GM12878 (cell line): ENCODE measurements around the gene GSPT2. TPM values are rescaled to one million over a fixed set of nuclear protein-coding genes. Genes with fewer than 3 reads are reported as not detected.

Experiments
- ATAC-seq: fragments of 200-7000 bp; cut with Tn5 transposase; 3 replicates; pipeline ENCODE4 v1.9.1; 2020; ENCODE audit warnings: mild to moderate bottlenecking, moderate library complexity
- BruUV-seq: library from RNA; stranded (reverse); fragments of 400-500 nt; replicated peaks from 2 replicates; lab custom pipeline; 2021; lab: Mats Ljungman, UMichigan
- CTCF ChIA-PET: fragments of 300-600 bp; sonication (Branson Sonifier 250); formaldehyde crosslinking; extraction: SDS; loops from one replicate; lab custom pipeline; 2021; ENCODE audit warnings: inconsistent platforms; lab: Yijun Ruan, JAX
- POLR2A ChIA-PET: fragments of 350-600 bp; formaldehyde crosslinking; extraction: SDS; loops from one replicate; lab custom pipeline; 2021; ENCODE audit warnings: inconsistent platforms; lab: Charles Lee
- RAD21 ChIA-PET: fragments of 300-600 bp; sonication (Branson Sonifier 250); formaldehyde crosslinking; loops from one replicate; lab custom pipeline; 2023; ENCODE audit warnings: antibody characterized with exemption; ENCODE audit not compliant: unreplicated experiment; lab: Charles Lee
- SMC1A ChIA-PET: fragments of 300-600 bp; sonication (Branson Sonifier 250); formaldehyde crosslinking; loops from one replicate; lab custom pipeline; 2023; ENCODE audit not compliant: unreplicated experiment, uncharacterized antibody; lab: Charles Lee
- DNase-seq: peaks from one replicate; pipeline ENCODE4 v3.0.0-alpha.2; 2011; ENCODE audit warnings: low read depth, low spot score
- FAIRE-seq: peaks from 3 replicates; lab custom pipeline; 2011; peaks lifted over from hg19 to GRCh38; lab: Jason Lieb, UNC
- H2AFZ ChIP-seq: 2 replicates; pipeline ENCODE4 v1.6.0; 2011; ENCODE audit warnings: low read depth, low read length, control low read depth; ENCODE audit not compliant: control insufficient read depth
- H3K27ac ChIP-seq: 2 replicates; pipeline ENCODE4 v1.5.1; 2011; ENCODE audit warnings: control low read depth; ENCODE audit not compliant: control insufficient read depth, insufficient read depth
- H3K27me3 ChIP-seq, 2 experiments: replicated peaks in 1 of 2; 2 replicates each; pipeline versions ENCODE4 v1.6.0 to v1.6.1; 2011; ENCODE audit warnings: low read length in 1 of 2; ENCODE audit not compliant: control insufficient read depth in 2 of 2, insufficient read depth in 2 of 2
- H3K36me3 ChIP-seq, 2 experiments: 2 replicates each; pipeline ENCODE4 v1.5.1; 2011; ENCODE audit warnings: low read length in 1 of 2; ENCODE audit not compliant: control insufficient read depth in 2 of 2, insufficient read depth in 2 of 2
- H3K4me1 ChIP-seq: 2 replicates; pipeline ENCODE4 v1.6.1; 2011; ENCODE audit warnings: mild to moderate bottlenecking, low read length, moderate library complexity, mixed read lengths; ENCODE audit not compliant: control insufficient read depth, insufficient read depth
- H3K4me2 ChIP-seq: 2 replicates; pipeline ENCODE4 v1.6.0; 2011; ENCODE audit warnings: control low read depth; ENCODE audit not compliant: control insufficient read depth, insufficient read depth
- H3K4me3 ChIP-seq: fragments of 200-600 bp; sonication (generic); 2 replicates; pipeline ENCODE4 v1.5.1; 2016
- H3K79me2 ChIP-seq: 2 replicates; pipeline ENCODE4 v1.6.0; 2011; ENCODE audit warnings: low read length; ENCODE audit not compliant: control insufficient read depth, insufficient read depth
- H3K9ac ChIP-seq: 2 replicates; pipeline ENCODE4 v1.8.0; 2011; ENCODE audit warnings: low read length, control low read depth, mixed read lengths; ENCODE audit not compliant: control insufficient read depth, insufficient read depth
- H3K9me3 ChIP-seq: replicated peaks from 3 replicates; pipeline ENCODE4 v1.5.1; 2011; ENCODE audit warnings: mild to moderate bottlenecking, low read length; ENCODE audit not compliant: control insufficient read depth, insufficient read depth
- H4K20me1 ChIP-seq: 2 replicates; pipeline ENCODE4 v1.6.0; 2011; ENCODE audit not compliant: control insufficient read depth, insufficient read depth
- GATAD2B ChIP-seq: fragments of 450-650 bp; conservative IDR thresholded peaks from 2 replicates; pipeline ENCODE4 v1.6.1; 2017; ENCODE audit warnings: low read depth, mild to moderate bottlenecking, moderate library complexity
- IKZF2 ChIP-seq, 2 experiments: fragments of 450-650 bp; IDR thresholded peaks; 2 replicates each; pipeline ENCODE4 v1.6.1; 2017; ENCODE audit warnings: mild to moderate bottlenecking in 2 of 2, moderate library complexity in 2 of 2
- JUNB ChIP-seq: IDR thresholded peaks from 2 replicates; pipeline ENCODE4 v1.6.1; 2016; ENCODE audit warnings: antibody characterized with exemption, mild to moderate bottlenecking
- MTA3 ChIP-seq: IDR thresholded peaks from 2 replicates; pipeline ENCODE4 v1.6.1; 2012; ENCODE audit warnings: low read length, inconsistent platforms, borderline replicate concordance
- MXI1 ChIP-seq: fragments of 150-350 bp; IDR thresholded peaks from 2 replicates; pipeline ENCODE4 v1.6.1; 2011; ENCODE audit warnings: low read depth, mild to moderate bottlenecking, inconsistent platforms, low read length, improper control_type of control experiment
- POLR2AphosphoS2 ChIP-seq: IDR thresholded peaks from 2 replicates; pipeline ENCODE4 v1.6.1; 2011; ENCODE audit warnings: low read depth, mild to moderate bottlenecking, low read length, improper control_type of control experiment, moderate library complexity
- SUZ12 ChIP-seq: fragments of 200-600 bp; sonication (generic); IDR thresholded peaks from one replicate; pipeline ENCODE4 v1.6.1; 2018; ENCODE audit warnings: antibody characterized with exemption, mild to moderate bottlenecking; ENCODE audit not compliant: unreplicated experiment
- WGBS: methylation state at CpG from one replicate; pipeline ENCODE4 v1.1.6; 2016; ENCODE audit warnings: low lambda C conversion rate; ENCODE audit not compliant: insufficient replicate concordance, insufficient coverage; ENCODE audit errors: missing lambda C conversion rate; 5-methylcytosine and 5-hydroxymethylcytosine counted together
- in situ Hi-C: fragments of 300-500 bp; cut with MboI; formaldehyde crosslinking; loops from 9 replicates; pipeline ENCODE4 v1.14.3; 2018; ENCODE audit warnings: mixed read lengths
- intact Hi-C: fragments of 100-400 bp; cut with micrococcal nuclease; formaldehyde crosslinking; loops from one replicate; pipeline ENCODE4 v1.14.2; 2022; ENCODE audit not compliant: unreplicated experiment
- polyA plus RNA-seq, 11 experiments: library from polyadenylated mRNA; depleted of rRNA in 4 of 11; unstranded in 6 of 11; stranded (reverse) in 5 of 11; fragments of >200 nt; fragmentation: Nextera tagmentation in 4 of 11; fragmentation: Illumina TruSeq in 1 of 11; extraction: Ambion mirVana in 4 of 11; extraction: Trizol in 1 of 11; gene quantifications; 1 replicate in 1 of 11; 2 replicates in 10 of 11; pipeline versions ENCODE4 v1.2.1 to v1.2.3, GENCODE V29; 2011 to 2016; ENCODE audit warnings: inconsistent platforms in 2 of 11, missing spikeins in 2 of 11, low read depth in 1 of 11
- total RNA-seq, 4 experiments: library from RNA; depleted of rRNA in 3 of 4; stranded (reverse); fragments of >200 nt in 3 of 4; fragmentation: Illumina TruSeq in 1 of 4; extraction: Trizol in 1 of 4; gene quantifications; 2 replicates each; pipeline versions ENCODE4 v1.2.1 to v1.2.3, GENCODE V29; 2013 to 2021

GSPT2 gene
- total and polyA plus RNA-seq, 10 of the 15 experiments (the other 5 are each of a cell fraction or from before 2014, with no cell fraction given), result 3.4 to 14.2 (median 9.3) TPM

- Histone ChIP-seq H3K79me2 (no peaks in the 10 kb centered on the region), H3K27ac (no peak overlapping the region), H3K4me3 (no peak overlapping the region), H3K9ac (no peak overlapping the region), H3K9me3 (no peaks in the 10 kb centered on the region), H3K36me3 (no peaks in the 10 kb centered on the region), H3K27me3 (no peaks in the 10 kb centered on the region), H3K4me2 (no peak overlapping the region), H2AFZ (no peak overlapping the region), H3K4me1 (no peaks in the 10 kb centered on the region), H4K20me1 (no peaks in the 10 kb centered on the region)
- SMC1A ChIA-PET, result no interaction called here
- RAD21 ChIA-PET, result no interaction called here
- intact Hi-C loops (no loop called here), in situ Hi-C loops (no loop called here)
- CTCF ChIA-PET, result no interaction called here
- TF ChIP-seq GATAD2B (no peak), MTA3 (no peak), JUNB (no peak)
- ATAC-seq, result no peak
- whole genome bisulfite sequencing, result 42% methylated on average over 3 of the region's 3 CpGs
- no peak for FAIRE-seq
- no TSS peak for BruUV-seq
- DNase-seq, result no peak
- POLR2A ChIA-PET, result no interaction called here
These were observed 36.1 kb downstream of the GSPT2 start for GRCh38 chrX:51779306-51779705.

- no TSS peak for BruUV-seq
- intact Hi-C loops, result no loop called here
- H3K9ac ChIP-seq, result no peak overlapping the region
- no peak for ATAC-seq
- DNase-seq, result no peak
- ChIA-PET CTCF (no interaction called here), SMC1A (interaction anchor here (0.9 kb wide), 1 partner anchor 12 kb away, joined by 3 read pairs; no protein-coding TSS in a partner anchor), RAD21 (no interaction called here), POLR2A (no interaction called here)
- H3K9me3 ChIP-seq, result no peaks in the 10 kb centered on the region
- H4K20me1 ChIP-seq, result no peaks in the 10 kb centered on the region
- TF ChIP-seq MXI1 (no peak), JUNB (peak; percentile 25; the same call in 1 of the 2 replicates), IKZF2 (IDR thresholded peaks at IDR 0.05) (0 out of 4 replicates have a peak, but pooled peaks have one; percentile 16 to 23), POLR2AphosphoS2 (no peak), SUZ12 (no peak)
- no peaks in the 10 kb centered on the region for H3K4me1 ChIP-seq
- no peak for FAIRE-seq
- WGBS, result 13% methylated on average over 2 of the region's 2 CpGs
- H3K27ac ChIP-seq, result no peak overlapping the region
- H3K36me3 ChIP-seq, result no peaks in the 10 kb centered on the region
- H3K4me2 ChIP-seq, result no peak overlapping the region
- no peak overlapping the region for H3K4me3 ChIP-seq
- H3K79me2 ChIP-seq, result no peaks in the 10 kb centered on the region
- no peak overlapping the region for H2AFZ ChIP-seq
- in situ Hi-C loops, result no loop called here
- no peaks in the 10 kb centered on the region for H3K27me3 ChIP-seq
These were observed 51.9 kb downstream of the GSPT2 start for GRCh38 chrX:51795136-51795535.

Other genes with a start within 250 kb of the GSPT2 start
- 0.06 TPM in 1 of 2 replicates, not detected in the other for gene NUDT11, start 246.8 kb upstream of the GSPT2 start, total RNA-seq (2014; rRNA removed)
- gene NUDT11, start 246.8 kb upstream of the GSPT2 start, total RNA-seq (2014; rRNA removed; fragmentation: Illumina TruSeq; extraction: Trizol), result not detected in 2 replicates
- not detected in 2 replicates for gene NUDT11, start 246.8 kb upstream of the GSPT2 start, total RNA-seq (2021)
- not detected in 2 replicates for gene NUDT11, start 246.8 kb upstream of the GSPT2 start, polyA plus RNA-seq (2011; rRNA removed)
- not detected in 2 replicates for gene NUDT11, start 246.8 kb upstream of the GSPT2 start, polyA plus RNA-seq (2014; fragmentation: Illumina TruSeq; extraction: Trizol)
- gene NUDT11, start 246.8 kb upstream of the GSPT2 start, polyA plus RNA-seq (2014; fragmentation: Nextera tagmentation; extraction: Ambion mirVana), result not detected
- not detected in 2 replicates for gene NUDT11, start 246.8 kb upstream of the GSPT2 start, polyA plus RNA-seq (2014; rRNA removed)
- gene NUDT11, start 246.8 kb upstream of the GSPT2 start, polyA plus RNA-seq (2016; fragmentation: Nextera tagmentation; extraction: Ambion mirVana), result not detected
- not detected in 2 replicates for gene CENPVL3, start 124.5 kb upstream of the GSPT2 start, total RNA-seq (2014; rRNA removed)
- gene CENPVL3, start 124.5 kb upstream of the GSPT2 start, total RNA-seq (2014; rRNA removed; fragmentation: Illumina TruSeq; extraction: Trizol), result not detected in 2 replicates
- gene CENPVL3, start 124.5 kb upstream of the GSPT2 start, total RNA-seq (2021), result not detected in 2 replicates
- gene CENPVL3, start 124.5 kb upstream of the GSPT2 start, polyA plus RNA-seq (2011; rRNA removed), result not detected in 2 replicates
- gene CENPVL3, start 124.5 kb upstream of the GSPT2 start, polyA plus RNA-seq (2014; fragmentation: Illumina TruSeq; extraction: Trizol), result not detected in 2 replicates
- not detected for gene CENPVL3, start 124.5 kb upstream of the GSPT2 start, polyA plus RNA-seq (2014; fragmentation: Nextera tagmentation; extraction: Ambion mirVana)
- not detected in 2 replicates for gene CENPVL3, start 124.5 kb upstream of the GSPT2 start, polyA plus RNA-seq (2014; rRNA removed)
- not detected for gene CENPVL3, start 124.5 kb upstream of the GSPT2 start, polyA plus RNA-seq (2016; fragmentation: Nextera tagmentation; extraction: Ambion mirVana)
- gene CENPVL2, start 60.6 kb upstream of the GSPT2 start, total RNA-seq (2014; rRNA removed), result not detected in 2 replicates
- not detected in 2 replicates for gene CENPVL2, start 60.6 kb upstream of the GSPT2 start, total RNA-seq (2014; rRNA removed; fragmentation: Illumina TruSeq; extraction: Trizol)
- not detected in 2 replicates for gene CENPVL2, start 60.6 kb upstream of the GSPT2 start, total RNA-seq (2021)
- gene CENPVL2, start 60.6 kb upstream of the GSPT2 start, polyA plus RNA-seq (2011; rRNA removed), result not detected in 2 replicates
- gene CENPVL2, start 60.6 kb upstream of the GSPT2 start, polyA plus RNA-seq (2014; fragmentation: Illumina TruSeq; extraction: Trizol), result not detected in 2 replicates
- gene CENPVL2, start 60.6 kb upstream of the GSPT2 start, polyA plus RNA-seq (2014; fragmentation: Nextera tagmentation; extraction: Ambion mirVana), result not detected
- not detected in 2 replicates for gene CENPVL2, start 60.6 kb upstream of the GSPT2 start, polyA plus RNA-seq (2014; rRNA removed)
- gene CENPVL2, start 60.6 kb upstream of the GSPT2 start, polyA plus RNA-seq (2016; fragmentation: Nextera tagmentation; extraction: Ambion mirVana), result not detected
- gene CENPVL1, start 32.9 kb upstream of the GSPT2 start, total RNA-seq (2014; rRNA removed), result not detected in 2 replicates
- gene CENPVL1, start 32.9 kb upstream of the GSPT2 start, total RNA-seq (2014; rRNA removed; fragmentation: Illumina TruSeq; extraction: Trizol), result not detected in 2 replicates
- gene CENPVL1, start 32.9 kb upstream of the GSPT2 start, total RNA-seq (2021), result not detected in 2 replicates
- gene CENPVL1, start 32.9 kb upstream of the GSPT2 start, polyA plus RNA-seq (2011; rRNA removed), result not detected in 2 replicates
- gene CENPVL1, start 32.9 kb upstream of the GSPT2 start, polyA plus RNA-seq (2014; fragmentation: Illumina TruSeq; extraction: Trizol), result not detected in 2 replicates
- not detected for gene CENPVL1, start 32.9 kb upstream of the GSPT2 start, polyA plus RNA-seq (2014; fragmentation: Nextera tagmentation; extraction: Ambion mirVana)
- not detected in 2 replicates for gene CENPVL1, start 32.9 kb upstream of the GSPT2 start, polyA plus RNA-seq (2014; rRNA removed)
- not detected for gene CENPVL1, start 32.9 kb upstream of the GSPT2 start, polyA plus RNA-seq (2016; fragmentation: Nextera tagmentation; extraction: Ambion mirVana)
- 88.9 and 91.0 TPM in 2 replicates for gene MAGED1, start 150.2 kb downstream of the GSPT2 start, total RNA-seq (2014; rRNA removed)
- gene MAGED1, start 150.2 kb downstream of the GSPT2 start, total RNA-seq (2014; rRNA removed; fragmentation: Illumina TruSeq; extraction: Trizol), result 59.0 and 69.7 TPM in 2 replicates
- gene MAGED1, start 150.2 kb downstream of the GSPT2 start, total RNA-seq (2021), result 119 and 128 TPM in 2 replicates
- 9.4 and 27.0 TPM in 2 replicates for gene MAGED1, start 150.2 kb downstream of the GSPT2 start, polyA plus RNA-seq (2011; rRNA removed)
- gene MAGED1, start 150.2 kb downstream of the GSPT2 start, polyA plus RNA-seq (2014; fragmentation: Illumina TruSeq; extraction: Trizol), result 126 and 170 TPM in 2 replicates
- gene MAGED1, start 150.2 kb downstream of the GSPT2 start, polyA plus RNA-seq (2014; fragmentation: Nextera tagmentation; extraction: Ambion mirVana), result 10 to 100 TPM; 26.3 to 52.7 TPM
- gene MAGED1, start 150.2 kb downstream of the GSPT2 start, polyA plus RNA-seq (2014; rRNA removed), result 86.9 and 101 TPM in 2 replicates
- gene MAGED1, start 150.2 kb downstream of the GSPT2 start, polyA plus RNA-seq (2016; fragmentation: Nextera tagmentation; extraction: Ambion mirVana), result 100 to 1,000 TPM; 148 to 149 TPM